ENCODE measurements around the gene P2RX1.
"Not testable (repeated sequence)": the region's sequence is repeated elsewhere in the genome, so short reads cannot be mapped to it uniquely, and the experiment has no call there.

P2RX1 gene

DNA sequence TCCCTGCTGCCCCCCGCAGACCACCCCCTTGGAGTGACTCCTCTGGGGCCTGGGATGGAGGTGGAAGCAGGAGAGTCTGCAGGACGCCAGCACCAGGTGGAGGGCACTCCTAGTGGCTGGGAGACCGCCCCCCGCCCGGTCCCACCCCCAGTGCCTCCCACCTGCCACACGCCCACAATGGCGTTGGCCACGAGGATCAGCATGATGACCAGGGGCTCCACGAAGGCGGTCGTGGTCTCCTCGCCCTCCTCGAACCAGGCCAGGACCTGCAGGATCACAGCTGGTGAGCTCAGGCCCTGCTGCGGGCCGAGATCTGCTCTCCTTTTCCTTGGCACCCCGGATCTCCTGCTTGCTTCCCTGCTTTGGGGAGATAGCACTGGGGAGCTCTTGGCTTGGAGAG is 35.2 kb upstream of the P2RX1 start:
- DNase-seq (ENCODE audit: low spot score), result no peak

GRCh38 chr17:3951003-3951402 is 34.7 kb upstream of the P2RX1 start:
- DNase-seq (ENCODE audit: low spot score), result no peak

- DNase-seq (ENCODE audit: low spot score), result no peak
These were observed 34.3 kb upstream of the P2RX1 start for GRCh38 chr17:3950584-3950983.

DNA sequence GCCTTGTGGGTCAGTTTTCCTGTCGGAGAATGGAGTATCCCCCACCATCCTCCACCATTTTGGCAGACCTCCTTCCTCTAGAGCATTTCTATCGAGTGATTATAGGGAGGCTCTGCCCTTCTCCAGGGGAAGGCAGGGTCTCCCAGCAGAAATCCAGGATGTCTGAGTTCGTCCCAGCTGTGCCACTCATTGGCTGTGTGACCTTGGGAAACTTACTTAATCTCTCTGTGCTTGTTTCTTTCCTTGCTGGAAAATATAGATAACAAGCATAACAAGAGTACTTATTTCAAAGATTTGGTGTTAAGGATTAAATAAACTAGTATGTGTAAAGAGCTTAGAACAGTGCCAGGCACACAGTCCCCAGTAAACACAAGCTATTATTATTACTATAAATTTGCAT is 33.2 kb upstream of the P2RX1 start:
- DNase-seq (ENCODE audit: low spot score), result no peak

DNA sequence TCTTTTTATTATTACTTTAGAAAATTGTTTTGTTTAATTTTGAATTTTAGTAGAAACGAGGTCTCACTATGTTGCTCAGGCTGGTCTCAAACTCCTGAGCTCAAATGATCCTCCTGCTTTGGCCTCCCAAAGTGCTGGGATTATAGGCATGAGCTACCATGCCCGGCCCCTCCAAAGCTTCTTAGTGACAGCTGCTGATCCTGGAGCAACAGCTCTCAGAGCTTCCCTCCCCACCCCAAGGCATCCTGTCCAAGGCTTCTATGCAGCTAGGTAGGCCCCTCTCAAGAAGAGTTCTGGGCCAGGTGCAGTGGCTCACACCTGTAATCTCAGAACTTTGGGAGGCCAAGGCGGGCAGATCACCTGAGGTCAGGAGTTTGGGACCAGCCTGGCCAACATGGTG is 32.3 kb upstream of the P2RX1 start:
- not testable (repeated sequence) for DNase-seq (ENCODE audit: low spot score)

GRCh38 chr17:3947318-3947810 is 31.1 kb upstream of the P2RX1 start:
- no peak for DNase-seq (ENCODE audit: low spot score)

DNA sequence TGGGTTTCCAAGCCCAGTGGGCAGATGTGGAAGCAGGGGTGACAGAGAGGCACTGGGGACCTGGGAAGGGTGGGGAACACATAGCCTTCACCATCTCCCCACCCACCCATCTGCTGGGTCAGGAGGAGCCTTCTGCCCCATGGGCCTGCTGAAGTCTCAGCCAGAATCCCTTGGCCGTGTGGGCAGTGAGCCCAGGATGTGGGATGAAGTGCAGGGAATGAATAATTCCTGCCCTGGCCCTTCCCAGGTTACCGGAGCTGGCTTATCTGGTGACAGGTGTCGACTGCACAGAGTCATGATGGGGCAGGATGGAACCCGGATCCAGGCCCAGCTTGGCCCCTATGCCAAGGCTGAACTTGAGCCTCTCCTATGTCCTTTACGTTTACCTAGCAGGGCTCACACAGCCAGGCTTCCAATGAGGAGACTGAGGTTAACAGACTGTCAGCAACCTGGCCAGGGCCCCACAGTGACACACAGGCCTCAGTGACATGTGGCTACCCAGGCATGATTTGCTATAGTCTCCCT is 30.5 kb upstream of the P2RX1 start:
- no peak for DNase-seq (ENCODE audit: low spot score)

DNA sequence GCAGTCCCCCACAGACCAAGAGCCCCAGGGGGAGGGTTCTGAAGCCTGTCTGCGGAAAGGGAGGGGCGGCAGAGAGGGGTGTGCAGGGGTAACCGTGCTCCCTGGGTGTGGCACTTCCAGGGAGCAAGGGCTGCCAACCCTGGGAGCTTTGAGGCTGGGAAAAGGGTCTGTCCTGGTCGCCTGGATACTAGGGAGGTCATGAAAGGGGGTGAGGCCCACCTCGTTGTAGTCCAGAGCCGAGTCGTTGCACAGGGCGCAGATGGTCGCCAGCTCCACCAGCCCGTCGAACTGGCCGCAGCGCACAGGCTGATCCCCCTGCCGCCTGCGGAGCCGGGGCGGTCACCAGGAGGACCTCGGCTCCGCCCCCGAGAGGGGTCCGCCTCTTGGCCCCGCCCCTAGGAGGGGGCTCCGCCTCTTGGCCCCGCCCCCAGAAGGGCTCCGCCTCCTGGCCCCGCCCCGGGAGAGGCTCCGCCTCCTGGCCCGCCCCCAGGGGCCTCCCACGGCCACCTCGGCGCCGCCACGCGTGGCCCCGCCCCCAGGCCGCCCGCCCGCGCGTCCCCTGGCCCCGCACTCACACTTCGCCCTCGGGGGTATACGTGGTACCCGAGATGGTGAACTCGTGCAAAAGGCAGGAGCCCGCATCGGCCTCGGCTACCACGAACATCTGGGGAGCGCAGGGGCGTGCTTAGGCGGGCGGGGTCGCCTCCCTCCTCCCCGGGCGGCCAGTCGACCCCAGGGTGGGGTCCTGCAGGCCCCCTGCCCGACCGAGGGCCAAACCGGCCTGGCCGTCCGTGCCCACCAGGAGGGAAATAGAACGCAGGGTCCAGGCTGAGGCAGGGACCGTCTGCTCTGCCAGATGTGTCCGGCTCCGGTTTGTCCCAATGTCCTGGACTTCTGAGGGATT is 28.5 kb upstream of the P2RX1 start:
- peak; percentile 63 for DNase-seq (ENCODE audit: low spot score)

- no peak for DNase-seq (ENCODE audit: low spot score)
These were observed 27.1 kb upstream of the P2RX1 start for GRCh38 chr17:3943240-3943891.

GRCh38 chr17:3940965-3941698 is 24.9 kb upstream of the P2RX1 start:
- DNase-seq (ENCODE audit: low spot score), result no peak

GRCh38 chr17:3937359-3937758 is 21.1 kb upstream of the P2RX1 start:
- no peak for DNase-seq (ENCODE audit: low spot score)

DNA sequence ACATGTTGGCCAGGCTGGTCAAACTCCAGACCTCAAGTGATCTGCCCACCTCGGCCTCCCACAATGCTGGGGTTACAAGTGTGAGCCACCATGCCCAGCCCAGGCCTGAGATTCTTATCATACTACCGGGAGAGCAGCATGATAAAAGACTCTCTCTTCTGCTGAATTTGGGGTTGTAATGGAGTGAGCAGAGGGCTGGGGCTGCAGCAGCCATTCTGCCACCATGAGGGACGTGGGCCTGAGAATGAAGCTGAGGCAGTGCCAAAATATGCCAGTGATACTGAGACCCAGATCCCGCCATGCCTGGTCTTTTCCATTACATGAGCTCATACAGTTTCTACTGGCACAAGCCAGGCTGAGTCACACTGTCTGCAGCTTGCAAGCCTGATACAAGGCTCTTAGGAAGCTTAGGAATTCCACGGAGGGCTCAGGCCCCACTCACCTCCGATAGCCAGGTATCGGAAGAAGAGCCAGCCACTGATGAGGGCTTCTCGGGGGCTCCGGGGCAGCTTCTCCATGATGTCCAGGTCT is 19.6 kb upstream of the P2RX1 start:
- no peak for DNase-seq (ENCODE audit: low spot score)

DNA sequence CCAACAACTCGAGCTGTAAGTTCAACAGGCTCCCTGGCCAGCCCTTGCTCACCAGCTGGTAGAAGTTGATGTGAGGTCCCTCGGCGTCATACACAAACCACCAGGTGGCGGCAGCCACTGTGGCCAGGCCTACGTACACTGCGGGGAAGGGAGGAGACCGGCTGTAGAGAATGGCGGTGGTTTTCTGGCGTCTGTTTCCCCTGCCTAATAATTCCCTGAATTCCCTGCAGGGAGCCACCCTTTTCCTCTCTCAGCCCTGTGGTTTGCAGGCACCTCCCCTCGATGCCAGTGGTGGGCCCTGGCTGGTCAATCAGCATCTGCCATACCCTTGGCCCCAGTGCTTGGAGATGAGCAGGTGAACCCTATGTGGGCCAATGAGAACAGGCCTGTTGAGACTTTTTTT is 18.9 kb upstream of the P2RX1 start:
- no peak for DNase-seq (ENCODE audit: low spot score)

DNA sequence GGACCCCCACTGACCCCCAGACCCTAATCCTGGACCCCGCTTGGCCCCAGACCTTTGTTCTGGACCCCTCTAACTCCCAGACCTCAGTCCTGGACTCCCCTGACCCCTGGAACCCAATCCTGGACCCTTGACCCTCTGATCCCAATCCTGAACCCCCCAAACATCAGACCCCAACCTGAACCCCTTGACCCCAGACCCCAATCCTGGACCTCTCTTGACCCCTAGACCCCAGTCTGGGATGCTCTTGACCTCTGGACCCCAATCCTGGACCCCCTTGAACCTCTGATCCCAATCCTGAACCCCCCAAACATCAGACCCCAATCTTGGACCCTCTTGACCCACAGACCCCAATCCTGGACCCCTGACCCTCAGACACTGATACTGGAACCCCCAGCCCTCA is 13.5 kb upstream of the P2RX1 start:
- DNase-seq (ENCODE audit: low spot score), result no peak

GRCh38 chr17:3929181-3929580 is 12.9 kb upstream of the P2RX1 start:
- DNase-seq (ENCODE audit: low spot score), result no peak

- no peak for DNase-seq (ENCODE audit: low spot score)
These were observed 12.1 kb upstream of the P2RX1 start for GRCh38 chr17:3928406-3928805.

DNA sequence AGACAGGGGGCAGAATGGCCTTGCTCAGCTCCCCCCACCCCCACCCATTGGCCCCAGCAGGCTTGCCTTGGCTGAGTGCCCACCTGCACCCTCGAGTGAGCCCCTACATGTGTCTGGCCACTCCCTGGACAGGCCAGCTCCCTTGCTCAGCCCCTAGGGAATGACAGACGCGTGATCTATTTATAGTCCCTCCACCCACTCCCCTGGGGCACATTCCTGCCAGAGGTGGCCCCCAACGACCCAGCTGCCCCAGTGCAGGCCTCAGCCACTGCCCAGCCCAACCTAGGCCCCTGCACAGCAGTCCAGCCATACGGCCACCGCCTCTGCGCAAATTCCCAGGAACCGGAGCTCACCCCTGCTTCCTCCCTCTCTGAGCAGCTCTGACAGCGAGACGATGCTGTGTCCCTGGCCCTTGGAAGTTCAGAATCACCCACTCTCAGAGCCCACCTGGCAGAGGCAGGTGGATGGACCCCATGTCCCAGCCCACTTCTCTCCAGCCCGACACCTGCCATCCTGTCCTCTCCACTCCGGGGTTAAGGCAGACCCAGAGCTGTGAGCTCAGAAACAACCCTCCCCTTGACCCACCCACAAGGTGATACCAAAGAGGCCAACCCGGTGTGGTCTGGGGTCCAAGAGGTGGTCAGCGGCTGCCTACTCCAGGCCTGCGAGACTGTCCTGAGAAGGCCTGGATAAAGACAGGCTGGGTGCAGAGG is 11.5 kb upstream of the P2RX1 start:
- no peak for DNase-seq (ENCODE audit: low spot score)

GRCh38 chr17:3926860-3927627 is 10.8 kb upstream of the P2RX1 start:
- no peak for DNase-seq (ENCODE audit: low spot score)

DNA sequence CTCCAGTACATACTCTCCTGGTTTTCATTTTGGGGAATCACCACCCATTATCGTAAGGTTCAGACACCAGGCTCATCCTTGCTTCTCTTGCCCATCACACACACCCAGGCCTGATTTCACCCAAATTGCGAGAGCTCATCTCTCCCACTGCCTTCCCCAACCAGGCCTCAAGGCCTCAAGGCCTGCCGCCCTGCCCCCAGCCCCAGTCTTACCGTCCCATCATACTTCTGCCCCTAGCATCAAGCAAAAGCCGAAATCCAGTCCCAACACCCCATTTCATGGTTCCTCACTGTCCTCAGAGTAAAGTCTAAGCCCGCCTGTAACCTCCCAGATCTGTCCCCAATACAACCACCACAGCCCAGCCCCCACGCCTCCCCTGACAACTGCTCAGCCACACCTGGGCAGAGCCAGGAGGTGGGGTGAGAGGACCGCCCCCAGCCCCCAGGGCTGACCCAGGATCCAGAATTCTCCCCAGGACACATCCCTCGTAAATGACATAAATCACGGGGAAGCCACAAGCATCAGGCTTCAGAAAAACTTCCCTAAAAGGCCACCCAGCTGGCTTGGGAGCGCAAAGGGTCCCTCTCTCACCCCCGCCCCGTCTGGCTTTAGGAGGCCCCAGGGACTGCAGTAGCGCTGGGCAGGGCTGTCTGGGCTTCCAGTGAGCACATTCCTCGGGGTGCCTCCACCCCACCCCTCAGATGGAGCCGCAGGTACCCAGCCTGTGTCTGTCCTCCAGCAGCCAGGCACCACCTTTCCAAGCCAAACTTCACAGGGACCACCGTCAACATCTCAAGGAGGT is 9.6 kb upstream of the P2RX1 start:
- no peak for DNase-seq (ENCODE audit: low spot score)
